MG63 (cell line): ENCODE measurements around the gene EDC4. TPM values are rescaled to one million over a fixed set of nuclear protein-coding genes. Genes with fewer than 3 reads are reported as not detected.

Source experiments
- total RNA-seq: library from RNA; depleted of rRNA; stranded (reverse); fragments of >200 nt; shearing (Covaris generic); gene quantifications from 2 replicates; pipeline ENCODE4 v1.2.3, GENCODE V29; 2014; ENCODE audit warnings: low replicate concordance; rRNA removed

EDC4 gene
- total RNA-seq, 1 experiment from 2014 or later = 38.6 TPM

Other genes starting within 250 kb of the EDC4 start
- gene CARMIL2, start 227.9 kb upstream of the EDC4 start, total RNA-seq = 0.07 TPM in 1 of 2 replicates, not detected in the other
- gene ACD, start 212.8 kb upstream of the EDC4 start, total RNA-seq = 24.4 and 24.7 TPM in 2 replicates
- 0.89 and 1.5 TPM in 2 replicates for gene PARD6A, start 212.1 kb upstream of the EDC4 start, total RNA-seq
- gene ENKD1, start 206.3 kb upstream of the EDC4 start, total RNA-seq = 8.8 and 15.7 TPM in 2 replicates
- not detected in 2 replicates for gene C16orf86, start 206.2 kb upstream of the EDC4 start, total RNA-seq
- 11.8 and 13.4 TPM in 2 replicates for gene GFOD2, start 153.7 kb upstream of the EDC4 start, total RNA-seq
- 0.79 and 1.8 TPM in 2 replicates for gene RANBP10, start 66.5 kb upstream of the EDC4 start, total RNA-seq
- gene TSNAXIP1, start 66.2 kb upstream of the EDC4 start, total RNA-seq = 1.4 TPM in 1 of 2 replicates, not detected in the other
- 37.2 and 42.9 TPM in 2 replicates for gene THAP11, start 30.7 kb upstream of the EDC4 start, total RNA-seq
- 55.9 and 178 TPM in 2 replicates for gene NUTF2, start 26.1 kb upstream of the EDC4 start, total RNA-seq
- 20.4 and 27.4 TPM in 2 replicates for gene CENPT, start 25.4 kb upstream of the EDC4 start, total RNA-seq
- not detected in 2 replicates for gene NRN1L, start 11.8 kb downstream of the EDC4 start, total RNA-seq
- 3.1 and 13.8 TPM in 2 replicates for gene PSKH1, start 20.2 kb downstream of the EDC4 start, total RNA-seq
- 0.72 and 1.9 TPM in 2 replicates for gene CTRL, start 58.8 kb downstream of the EDC4 start, total RNA-seq
- gene PSMB10, start 63.8 kb downstream of the EDC4 start, total RNA-seq = 8.8 and 12.7 TPM in 2 replicates
- gene LCAT, start 71.1 kb downstream of the EDC4 start, total RNA-seq = 0.16 TPM in 1 of 2 replicates, not detected in the other
- gene SLC12A4, start 95.6 kb downstream of the EDC4 start, total RNA-seq = 11.9 and 12.3 TPM in 2 replicates
- not detected in 2 replicates for gene DPEP3, start 107.4 kb downstream of the EDC4 start, total RNA-seq
- not detected in 2 replicates for gene DPEP2, start 126.4 kb downstream of the EDC4 start, total RNA-seq
- gene DPEP2NB, start 142.9 kb downstream of the EDC4 start, total RNA-seq = not detected in 2 replicates
- 17.9 and 18.0 TPM in 2 replicates for gene DDX28, start 150.2 kb downstream of the EDC4 start, total RNA-seq
- gene DUS2, start 150.2 kb downstream of the EDC4 start, total RNA-seq = 16.9 and 25.0 TPM in 2 replicates
- gene NFATC3, start 212.3 kb downstream of the EDC4 start, total RNA-seq = 4.5 and 4.6 TPM in 2 replicates